Measurements from ENCODE around the gene RCN1. TPM values are rescaled to one million over a fixed set of nuclear protein-coding genes. Genes with fewer than 3 reads are reported as not detected.

Gene RCN1
- polyA plus RNA-seq (2012; ENCODE audit: insufficient read depth, insufficient read length, low read depth): 32.8 TPM

- DNase-seq: peak; percentile 68
- H3K9me3 ChIP-seq: no peaks in the 10 kb centered on the region
- no peak for TF ChIP-seq CTCF (IDR thresholded peaks at IDR 0.05; ENCODE audit: low read depth, low read length)
- H3K4me1 ChIP-seq: no peaks in the 10 kb centered on the region
- H3K27me3 ChIP-seq: no peaks in the 10 kb centered on the region
- no peaks in the 10 kb centered on the region for H3K36me3 ChIP-seq
- H3K4me3 ChIP-seq (ENCODE audit: low read depth, low read length): peak within 1 kb of the TSS; percentile 58
These were observed at the start of gene RCN1 for GRCh38 chr11:32090545-32091370. Gene RCN1 (plus strand): TSS chr11:32091074. CDS start chr11:32091197, 123 bp downstream.

- no peaks in the 10 kb centered on the region for H3K9me3 ChIP-seq
- no peak overlapping the region for H3K4me3 ChIP-seq (ENCODE audit: low read depth, low read length)
- H3K27me3 ChIP-seq: peaks cover 5% of the 10 kb centered on the region; the same call in 1 of the 2 replicates
- H3K36me3 ChIP-seq: no peaks in the 10 kb centered on the region
- no peaks in the 10 kb centered on the region for H3K4me1 ChIP-seq
- no peak for TF ChIP-seq CTCF (IDR thresholded peaks at IDR 0.05; ENCODE audit: low read depth, low read length)
- no peak for DNase-seq
These were observed 47.1 kb upstream of the RCN1 start for GRCh38 chr11:32043737-32044136.

- H3K4me3 ChIP-seq (ENCODE audit: low read depth, low read length): no peak overlapping the region
- H3K27me3 ChIP-seq: peaks cover 5% of the 10 kb centered on the region; the same call in 1 of the 2 replicates
- TF ChIP-seq CTCF (IDR thresholded peaks at IDR 0.05; ENCODE audit: low read depth, low read length): no peak
- DNase-seq: no peak
- H3K4me1 ChIP-seq: no peaks in the 10 kb centered on the region
- H3K36me3 ChIP-seq: no peaks in the 10 kb centered on the region
- no peaks in the 10 kb centered on the region for H3K9me3 ChIP-seq
These were observed 46.6 kb upstream of the RCN1 start for GRCh38 chr11:32044158-32044863.

GRCh38 chr11:32045456-32045855 is 45.4 kb upstream of the RCN1 start:
- TF ChIP-seq CTCF (IDR thresholded peaks at IDR 0.05; ENCODE audit: low read depth, low read length): no peak
- no peak for DNase-seq
- H3K27me3 ChIP-seq: peaks cover 5% of the 10 kb centered on the region; the same call in 1 of the 2 replicates
- no peaks in the 10 kb centered on the region for H3K9me3 ChIP-seq
- no peaks in the 10 kb centered on the region for H3K4me1 ChIP-seq
- no peaks in the 10 kb centered on the region for H3K36me3 ChIP-seq
- no peak overlapping the region for H3K4me3 ChIP-seq (ENCODE audit: low read depth, low read length)

GRCh38 chr11:32050264-32050663 is 40.6 kb upstream of the RCN1 start:
- no peak for DNase-seq
- Histone ChIP-seq H3K4me1 (no peaks in the 10 kb centered on the region), H3K4me3 (ENCODE audit: low read depth, low read length) (no peak overlapping the region), H3K27me3 (peaks cover 5% of the 10 kb centered on the region; the same call in 1 of the 2 replicates), H3K36me3 (no peaks in the 10 kb centered on the region), H3K9me3 (no peaks in the 10 kb centered on the region)
- no peak for TF ChIP-seq CTCF (IDR thresholded peaks at IDR 0.05; ENCODE audit: low read depth, low read length)
